ENCODE data around the gene CAMK1D.
A peak's percentile ranks its signal among the peaks of the same experiment; 100 is the strongest.
"Not testable (repeated sequence)": the region's sequence is repeated elsewhere in the genome, so short reads cannot be mapped to it uniquely, and the experiment has no call there.

Gene CAMK1D

GRCh38 chr10:12727832-12728215 lies 378.5 kb downstream of the CAMK1D start:
- DNase-seq = no peak

DNA sequence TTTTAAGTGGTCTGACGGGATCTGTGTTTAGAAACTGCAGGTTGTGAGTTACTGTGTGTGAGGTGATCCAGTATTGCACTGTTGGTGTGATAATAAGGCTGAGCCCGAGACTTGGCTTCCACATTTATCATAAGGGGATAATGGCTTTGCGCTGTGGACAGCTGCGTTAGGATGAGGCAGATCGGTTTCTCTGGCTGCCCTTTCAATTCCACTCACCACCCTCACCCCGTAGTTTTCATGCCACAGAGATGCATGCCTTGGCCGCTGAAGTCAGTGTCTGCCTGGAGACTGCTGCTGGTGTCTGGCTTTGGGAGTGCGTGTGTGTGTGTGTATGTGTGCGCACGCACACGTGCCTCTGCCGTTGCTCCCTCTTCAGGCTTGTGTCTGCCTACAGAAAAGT lies 379.1 kb downstream of the CAMK1D start:
- DNase-seq = no peak

DNA sequence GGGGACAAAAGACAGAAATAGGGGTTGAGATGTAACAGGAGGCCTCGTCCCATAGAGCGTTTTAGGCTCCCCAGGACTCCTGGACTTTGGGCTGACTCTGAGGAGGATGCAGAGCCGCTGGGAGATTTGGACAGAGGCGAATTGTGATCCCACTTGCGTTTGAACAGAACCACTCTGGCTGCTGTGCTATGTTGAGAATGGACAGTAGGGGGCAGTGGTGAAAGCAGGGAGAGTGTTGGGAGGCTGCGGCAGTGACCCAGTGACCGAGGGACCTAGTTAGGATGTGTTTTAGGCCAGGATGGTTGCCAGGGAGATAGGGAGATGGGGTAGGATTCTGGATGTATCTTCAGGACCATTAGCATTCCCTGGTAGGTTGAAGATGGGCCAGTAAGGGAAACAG lies 380.5 kb downstream of the CAMK1D start:
- no peak for DNase-seq

GRCh38 chr10:12730809-12731519 lies 381.6 kb downstream of the CAMK1D start:
- no peak for DNase-seq

DNA sequence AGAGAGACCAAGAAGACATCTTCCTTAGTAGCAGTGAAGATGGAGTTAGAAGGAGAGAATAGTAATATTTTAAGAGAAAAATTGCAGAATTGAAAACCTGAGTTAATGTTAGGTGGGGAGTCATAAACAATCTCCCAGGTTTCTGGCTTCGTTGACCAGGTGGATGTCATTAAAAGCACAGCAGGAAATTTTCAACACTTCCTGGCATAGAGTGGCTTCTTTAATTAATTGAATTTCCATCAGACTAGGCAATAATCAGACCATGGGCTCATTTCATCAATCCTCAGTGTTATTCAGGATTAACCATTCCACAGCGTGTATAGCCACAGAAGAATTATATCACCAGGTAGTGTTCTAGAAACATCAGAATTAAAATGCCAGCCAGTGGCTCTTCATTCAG lies 383.9 kb downstream of the CAMK1D start:
- no peak for DNase-seq

GRCh38 chr10:12735843-12736462 lies 386.6 kb downstream of the CAMK1D start:
- DNase-seq = no peak

- no peak for DNase-seq
Measured at GRCh38 chr10:12740813-12741212, 391.5 kb downstream of the CAMK1D start.

- no peak for DNase-seq
Measured at GRCh38 chr10:12741360-12741804, 392.0 kb downstream of the CAMK1D start.

- peak; percentile 7 to 15 for DNase-seq
Measured at GRCh38 chr10:12742771-12743170, 393.4 kb downstream of the CAMK1D start.

DNA sequence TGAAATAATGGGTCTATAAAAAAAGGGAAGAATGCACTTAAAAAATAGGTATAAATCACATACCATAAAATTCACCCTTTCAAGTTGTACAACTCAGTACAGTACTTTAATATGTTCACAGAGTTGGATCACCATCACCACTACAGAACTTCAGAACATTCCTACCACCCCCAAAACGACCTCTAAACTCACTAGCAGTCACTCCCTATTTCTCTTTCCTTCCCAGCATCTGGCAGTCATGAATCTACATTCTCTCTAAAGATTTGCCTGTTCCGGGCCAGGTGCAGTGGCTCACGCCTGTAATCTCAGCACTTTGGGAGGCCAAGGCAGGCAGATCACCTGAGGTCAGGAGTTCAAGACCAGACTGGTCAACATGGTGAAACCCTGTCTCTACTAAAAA lies 394.1 kb downstream of the CAMK1D start:
- not testable (repeated sequence) for DNase-seq

DNA sequence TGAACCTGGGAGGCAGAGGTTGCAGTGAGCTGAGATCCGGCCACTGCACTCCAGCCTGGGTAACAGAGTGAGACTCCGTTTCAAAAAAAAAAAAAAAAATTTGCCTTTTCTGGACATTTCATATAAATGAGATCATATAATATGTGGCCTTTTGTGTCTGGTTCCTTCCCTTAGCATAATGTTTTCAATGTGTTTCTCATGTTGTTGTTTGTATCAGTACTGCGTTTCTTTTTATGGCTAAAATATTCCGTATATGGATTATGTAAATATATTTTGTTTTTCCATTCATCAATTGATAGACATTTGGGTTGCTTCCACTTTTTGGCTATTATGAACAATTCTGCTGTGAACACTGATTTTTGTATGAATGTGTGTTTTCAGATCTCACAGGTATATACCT lies 394.6 kb downstream of the CAMK1D start:
- no peak for DNase-seq

GRCh38 chr10:12748186-12748585 lies 398.8 kb downstream of the CAMK1D start:
- DNase-seq = no peak

DNA sequence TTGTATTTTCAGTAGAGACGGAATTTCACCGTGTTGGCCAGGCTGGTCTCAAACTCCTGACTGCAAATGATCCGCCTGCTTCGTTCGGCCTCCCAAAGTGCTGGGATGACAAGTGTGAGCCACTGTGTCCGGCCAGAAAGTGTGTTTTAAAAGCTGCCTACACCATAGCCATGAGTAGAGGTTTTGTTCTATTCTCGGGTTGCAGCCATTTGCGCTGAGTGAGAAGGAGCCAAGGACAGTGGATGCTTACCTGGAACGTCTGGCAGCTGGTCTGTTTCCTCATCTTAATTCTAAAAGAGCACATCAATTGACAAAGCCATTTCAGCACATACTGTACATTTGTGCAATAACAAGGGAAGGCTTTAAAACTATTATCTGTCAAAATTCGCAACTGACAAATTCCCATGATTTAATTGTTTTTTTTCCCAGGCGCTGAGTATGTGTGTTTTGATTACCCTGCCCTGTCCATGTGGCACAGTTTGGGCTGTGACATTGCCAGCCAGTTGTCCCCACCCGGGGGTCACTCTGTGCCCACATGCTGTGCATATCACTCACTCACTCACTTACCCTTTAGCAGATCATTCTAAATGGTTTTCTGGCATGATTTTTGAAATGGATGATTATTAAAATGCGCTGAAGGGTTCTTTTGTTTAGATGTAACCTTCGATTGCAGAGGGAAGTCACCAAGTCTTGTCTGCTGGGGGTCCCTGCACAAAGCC lies 400.6 kb downstream of the CAMK1D start:
- no peak for DNase-seq

DNA sequence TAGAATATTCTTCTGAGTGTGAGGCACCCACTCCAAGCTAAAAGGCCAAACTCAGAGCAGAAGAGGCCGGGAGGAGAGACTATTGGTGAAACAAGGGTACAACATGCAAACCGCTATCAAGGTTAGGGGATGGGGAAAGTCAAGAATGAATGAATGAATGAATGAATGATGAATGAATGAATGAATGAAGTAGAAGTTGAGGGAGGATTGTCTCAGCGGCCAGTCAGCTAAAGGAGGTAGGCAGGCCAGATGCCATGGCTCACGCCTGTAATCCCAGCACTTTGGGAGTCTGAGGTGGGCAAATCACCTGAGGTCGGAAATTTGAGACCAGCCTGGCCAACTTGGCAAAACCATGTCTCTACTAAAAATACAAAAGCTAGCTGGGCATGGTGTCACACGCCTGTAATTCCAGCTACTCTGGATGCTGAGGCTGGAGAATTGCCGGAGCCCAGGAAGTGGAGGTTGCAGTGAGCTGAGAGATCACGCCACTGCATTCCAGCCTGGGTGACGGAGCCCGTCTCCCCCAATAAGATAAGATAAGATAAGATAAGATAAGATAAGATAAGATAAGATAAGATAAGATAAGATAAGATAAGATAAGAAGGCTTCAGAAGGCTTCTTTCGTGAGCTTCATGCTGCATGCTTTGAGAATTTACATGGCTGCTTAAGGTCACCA lies 401.3 kb downstream of the CAMK1D start:
- no peak for DNase-seq

DNA sequence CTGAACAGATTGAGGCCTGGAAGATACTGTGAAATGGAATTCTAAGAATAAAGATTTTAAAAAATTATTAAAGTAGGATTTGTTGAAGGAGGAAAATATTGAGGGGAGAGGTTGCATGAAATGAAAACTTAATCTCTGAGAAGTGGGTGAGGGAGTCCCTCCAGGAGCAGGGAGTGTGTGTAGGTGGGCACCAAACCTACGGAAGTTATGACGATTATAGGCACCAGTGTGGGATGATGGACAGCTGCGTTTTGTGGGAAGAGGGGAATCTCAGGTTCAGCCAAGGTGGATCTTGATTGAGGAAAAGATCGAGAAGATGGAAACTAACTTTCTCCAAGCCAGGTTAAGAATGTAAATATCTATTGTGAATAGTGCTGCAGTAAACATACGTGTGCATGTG lies 405.7 kb downstream of the CAMK1D start:
- DNase-seq = no peak

GRCh38 chr10:12757351-12757750 lies 408.0 kb downstream of the CAMK1D start:
- no peak for DNase-seq

GRCh38 chr10:12758271-12758670 lies 408.9 kb downstream of the CAMK1D start:
- DNase-seq = no peak

GRCh38 chr10:12766223-12766622 lies 416.9 kb downstream of the CAMK1D start:
- no peak for DNase-seq

DNA sequence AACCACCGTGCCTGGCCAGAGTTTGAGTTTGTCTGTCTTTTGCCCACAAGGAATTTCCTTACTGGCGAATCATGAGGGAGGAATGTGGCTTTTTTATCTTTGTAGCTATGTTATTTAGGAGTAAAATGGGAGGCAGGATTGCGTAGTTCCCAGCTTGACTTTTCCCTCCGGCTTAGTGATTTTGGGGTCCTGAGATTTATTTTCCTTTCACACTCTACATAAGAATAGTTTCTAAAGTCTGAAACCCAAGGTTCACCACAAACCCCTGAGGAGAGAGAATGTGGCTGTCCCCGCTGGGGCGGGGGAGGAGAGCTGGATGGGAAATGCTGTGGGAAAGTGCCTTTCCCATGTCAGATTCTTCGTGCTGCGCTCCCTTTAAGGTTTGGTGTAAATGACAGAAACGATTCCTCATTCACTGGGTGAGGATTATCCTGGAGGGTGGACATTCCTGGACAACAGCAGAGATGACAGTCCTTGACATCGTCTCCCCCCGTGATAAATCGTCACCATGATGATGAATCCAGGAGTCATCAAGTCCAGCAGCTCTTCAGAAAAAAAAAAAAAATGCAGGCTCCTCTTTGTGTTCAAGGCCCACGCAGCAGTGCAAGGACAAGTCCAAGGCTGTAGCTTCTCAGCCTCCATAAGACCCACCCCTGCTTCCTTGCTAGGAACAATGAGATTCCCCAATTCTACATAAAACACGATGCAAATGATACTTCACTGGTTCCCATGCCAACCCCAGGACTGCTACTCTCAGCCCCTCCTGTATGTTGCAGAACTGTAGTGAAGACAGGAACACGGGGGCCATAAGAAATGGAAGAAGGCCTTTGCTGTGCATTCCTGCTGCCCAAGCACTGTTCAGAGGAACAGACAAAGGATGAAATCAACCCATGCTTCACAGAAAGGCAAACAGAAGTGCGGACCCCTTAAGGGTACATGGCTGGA lies 419.1 kb downstream of the CAMK1D start:
- no peak for DNase-seq

- no peak for DNase-seq
Measured at GRCh38 chr10:12769323-12770044, 420.1 kb downstream of the CAMK1D start.

DNA sequence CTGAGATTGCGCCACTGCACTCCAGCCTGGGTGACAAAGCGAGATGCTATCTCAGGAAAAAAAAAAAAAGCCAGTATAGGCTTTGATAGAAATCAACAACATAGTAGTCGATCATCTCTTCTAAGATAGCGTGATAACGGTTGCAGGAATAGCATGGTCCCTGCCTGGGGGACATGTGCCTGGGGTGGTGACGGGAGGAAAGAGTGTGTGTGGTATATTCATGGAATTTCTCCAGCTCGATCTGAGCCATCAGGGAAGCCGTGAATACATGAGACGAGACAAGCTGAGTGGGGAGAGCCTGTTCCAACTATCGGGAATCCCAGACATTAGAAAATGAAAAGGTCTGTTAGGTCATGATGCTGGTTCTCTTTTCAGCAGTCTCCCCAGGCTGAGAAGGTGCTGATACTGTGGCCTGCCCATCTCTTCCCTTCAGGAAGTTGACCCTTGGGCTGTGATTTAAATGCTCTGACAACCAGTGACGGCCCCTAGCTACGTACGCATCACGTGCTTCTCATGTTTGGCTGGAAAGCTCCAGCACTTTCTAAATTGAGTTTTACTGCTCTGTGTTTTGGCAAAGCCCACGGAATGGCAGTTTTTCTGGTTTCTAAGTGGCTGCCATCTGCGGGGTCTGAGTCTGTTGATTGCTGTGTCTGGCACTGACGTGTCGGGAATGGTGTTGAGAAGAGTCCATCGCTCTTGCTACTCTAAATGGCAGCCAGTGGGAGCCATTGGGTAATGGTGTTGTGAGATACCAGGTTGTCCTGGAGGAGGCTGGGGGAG lies 422.8 kb downstream of the CAMK1D start:
- no peak for DNase-seq
